Activated T-cell treated with anti-CD3 and anti-CD28 coated beads for 1 hour (primary cell): Measurements from ENCODE around the gene PROZ.
"Not testable (repeated sequence)": the region's sequence is repeated elsewhere in the genome, so short reads cannot be mapped to it uniquely, and the experiment has no call there.

Experiments
- DNase-seq: peaks from one replicate; pipeline ENCODE4 v3.0.0-alpha.2; 2020; ENCODE audit warnings: low read depth

The PROZ gene

DNA sequence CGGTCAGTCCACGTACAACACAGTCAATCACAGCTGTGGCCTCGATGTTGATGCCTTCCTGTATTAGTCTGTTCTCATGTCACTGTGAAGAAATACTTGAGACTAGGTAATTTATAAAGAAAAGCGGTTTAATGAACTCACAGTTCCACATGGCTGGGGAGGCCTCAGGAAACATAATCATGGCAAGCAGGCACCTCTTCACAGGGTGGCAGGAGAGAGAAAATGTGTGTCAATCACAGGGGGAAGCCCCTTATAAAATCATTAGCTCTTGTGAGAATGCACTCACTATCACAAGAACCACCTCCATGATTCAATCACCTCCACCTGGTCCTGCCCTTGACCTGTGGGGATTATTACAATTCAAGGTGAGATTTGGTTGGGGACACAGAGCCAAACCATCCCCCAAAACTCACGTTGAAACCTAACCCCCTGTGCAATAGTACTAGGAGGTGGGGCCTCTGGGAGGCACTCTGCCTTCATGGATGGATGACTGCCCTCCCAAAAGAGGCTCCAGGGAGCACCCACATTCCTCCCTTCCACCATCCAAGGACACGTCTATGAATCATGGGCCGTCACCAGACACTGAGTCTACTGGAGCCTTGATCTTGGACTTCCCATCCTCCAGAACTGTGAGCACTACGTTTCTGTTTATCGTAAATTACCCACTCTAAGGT, 2.3 kb upstream of the PROZ start:
- no peak for DNase-seq

DNA sequence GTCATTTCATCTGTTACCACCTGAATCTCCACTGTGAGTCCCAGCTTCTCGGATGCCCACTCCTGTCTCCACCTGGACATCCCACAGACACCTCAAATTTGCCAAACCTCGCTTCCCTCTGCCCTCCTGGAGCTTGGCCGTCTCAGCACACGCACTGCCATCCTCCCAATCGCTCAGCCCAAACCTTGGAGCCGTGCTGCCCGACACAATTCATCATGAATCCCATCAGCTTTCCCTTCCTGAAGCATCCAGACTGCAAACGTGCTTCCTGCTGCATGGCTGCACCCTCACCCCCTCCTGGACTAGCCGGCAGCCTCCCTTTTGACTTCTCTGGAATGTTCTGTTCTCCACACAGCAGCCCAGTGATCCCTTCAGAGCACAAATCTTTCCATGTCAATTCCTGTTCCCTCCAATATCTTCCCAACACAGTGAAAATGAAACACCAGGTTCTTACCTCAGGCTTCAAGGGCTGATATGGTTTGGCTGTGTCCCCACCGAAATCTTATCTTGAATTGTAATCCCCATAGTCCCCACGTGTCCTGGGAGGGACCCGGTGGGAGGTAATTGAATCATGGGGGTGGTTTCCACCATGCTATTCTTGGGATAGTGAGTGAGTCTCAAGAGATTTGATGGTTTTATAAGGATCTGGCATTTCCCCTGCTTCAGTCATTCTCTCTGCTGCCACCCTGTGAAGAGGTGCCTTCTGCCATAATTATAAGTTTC, 1.1 kb upstream of the PROZ start:
- no peak for DNase-seq

DNA sequence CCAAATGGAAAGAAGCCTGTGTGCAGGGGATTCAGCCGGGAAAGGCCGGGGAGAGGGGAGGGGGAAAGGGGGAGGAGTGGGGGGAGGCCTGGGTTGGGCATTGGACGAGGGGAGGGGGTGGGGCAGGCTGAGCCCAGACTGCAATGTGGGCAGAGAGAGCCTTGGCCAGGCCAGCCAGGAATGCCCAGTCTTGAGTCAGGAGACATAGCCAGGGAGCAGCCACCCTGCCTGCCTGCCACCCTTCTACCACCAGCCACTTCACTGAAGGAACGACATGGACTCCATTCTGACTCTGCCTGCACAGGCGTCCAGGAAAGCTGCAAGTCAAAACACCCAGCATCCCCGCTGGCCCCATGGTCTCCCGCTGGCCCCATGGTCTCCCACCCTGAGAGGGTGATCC, 498 bp downstream of the PROZ start:
- DNase-seq = no peak

DNA sequence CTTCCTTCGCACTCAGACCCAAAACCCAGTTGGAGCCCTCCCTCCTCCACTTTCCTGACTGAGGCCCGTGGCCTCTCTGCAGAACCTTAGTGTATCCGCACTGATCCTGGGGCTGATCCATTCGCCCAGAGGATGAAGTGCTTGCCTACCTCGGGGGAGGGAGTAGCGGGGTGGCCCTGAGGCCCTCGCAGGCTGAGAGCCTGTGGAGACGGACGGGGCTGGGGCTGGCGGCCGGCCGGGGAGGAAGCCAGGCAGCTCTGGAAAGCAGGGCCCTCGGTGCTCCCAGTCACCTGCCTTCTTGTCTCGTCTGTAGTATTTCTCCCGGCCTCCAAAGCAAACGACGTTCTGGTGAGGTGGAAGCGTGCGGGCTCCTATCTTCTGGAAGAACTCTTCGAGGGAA, 1.3 kb downstream of the PROZ start:
- no peak for DNase-seq

DNA sequence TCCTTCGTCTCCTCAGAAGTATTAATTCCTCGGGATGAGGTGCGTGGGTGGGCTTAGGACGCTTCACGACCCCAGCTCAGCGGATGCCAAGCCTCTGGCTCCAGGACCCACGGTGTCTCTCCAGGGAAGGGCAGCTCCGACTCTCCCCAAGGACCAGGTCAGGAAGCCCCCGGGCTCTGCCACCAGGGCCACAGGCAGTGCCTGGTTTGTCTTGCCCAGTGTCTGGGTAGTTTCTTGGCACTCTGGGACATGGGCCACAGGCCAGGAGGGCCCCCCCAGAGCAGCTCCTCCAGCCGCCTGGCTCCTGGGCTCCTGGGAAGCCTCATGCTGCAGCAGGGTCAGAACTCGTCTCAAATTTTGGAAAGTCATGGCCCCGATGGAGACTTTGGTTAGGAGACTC, 2.5 kb downstream of the PROZ start:
- no peak for DNase-seq

DNA sequence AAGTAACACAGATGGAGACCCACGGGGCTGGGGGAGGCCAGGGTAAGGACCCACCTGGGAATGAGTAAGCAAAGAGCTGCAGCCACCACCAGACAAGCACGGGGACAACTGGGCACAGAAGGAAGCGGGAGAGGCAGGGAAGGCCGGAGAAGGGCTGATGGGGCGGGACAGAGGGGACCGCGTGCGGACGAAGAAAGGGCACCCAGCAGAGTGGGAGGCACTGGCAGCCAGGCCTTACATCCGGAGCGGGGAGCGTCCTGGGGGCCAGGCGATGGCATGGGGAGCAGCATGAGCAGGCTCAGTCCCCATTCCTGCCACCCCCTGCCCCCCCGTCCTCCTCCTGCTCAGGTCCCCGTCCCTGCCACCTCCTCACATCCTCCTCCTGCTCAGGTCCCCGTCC, 3.0 kb downstream of the PROZ start:
- DNase-seq = no peak

DNA sequence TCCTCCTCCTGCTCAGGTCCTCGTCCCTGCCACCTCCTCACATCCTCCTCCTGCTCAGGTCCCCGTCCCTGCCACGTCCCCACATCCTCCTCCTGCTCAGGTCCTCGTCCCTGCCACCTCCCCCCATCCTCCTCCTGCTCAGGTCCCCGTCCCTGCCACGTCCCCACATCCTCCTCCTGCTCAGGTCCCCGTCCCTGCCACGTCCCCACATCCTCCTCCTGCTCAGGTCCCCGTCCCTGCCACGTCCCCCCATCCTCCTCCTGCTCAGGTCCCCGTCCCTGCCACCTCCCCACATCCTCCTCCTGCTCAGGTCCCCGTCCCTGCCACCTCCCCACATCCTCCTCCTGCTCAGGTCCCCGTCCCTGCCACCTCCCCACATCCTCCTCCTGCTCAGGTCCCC, 3.5 kb downstream of the PROZ start:
- DNase-seq = not testable (repeated sequence)

DNA sequence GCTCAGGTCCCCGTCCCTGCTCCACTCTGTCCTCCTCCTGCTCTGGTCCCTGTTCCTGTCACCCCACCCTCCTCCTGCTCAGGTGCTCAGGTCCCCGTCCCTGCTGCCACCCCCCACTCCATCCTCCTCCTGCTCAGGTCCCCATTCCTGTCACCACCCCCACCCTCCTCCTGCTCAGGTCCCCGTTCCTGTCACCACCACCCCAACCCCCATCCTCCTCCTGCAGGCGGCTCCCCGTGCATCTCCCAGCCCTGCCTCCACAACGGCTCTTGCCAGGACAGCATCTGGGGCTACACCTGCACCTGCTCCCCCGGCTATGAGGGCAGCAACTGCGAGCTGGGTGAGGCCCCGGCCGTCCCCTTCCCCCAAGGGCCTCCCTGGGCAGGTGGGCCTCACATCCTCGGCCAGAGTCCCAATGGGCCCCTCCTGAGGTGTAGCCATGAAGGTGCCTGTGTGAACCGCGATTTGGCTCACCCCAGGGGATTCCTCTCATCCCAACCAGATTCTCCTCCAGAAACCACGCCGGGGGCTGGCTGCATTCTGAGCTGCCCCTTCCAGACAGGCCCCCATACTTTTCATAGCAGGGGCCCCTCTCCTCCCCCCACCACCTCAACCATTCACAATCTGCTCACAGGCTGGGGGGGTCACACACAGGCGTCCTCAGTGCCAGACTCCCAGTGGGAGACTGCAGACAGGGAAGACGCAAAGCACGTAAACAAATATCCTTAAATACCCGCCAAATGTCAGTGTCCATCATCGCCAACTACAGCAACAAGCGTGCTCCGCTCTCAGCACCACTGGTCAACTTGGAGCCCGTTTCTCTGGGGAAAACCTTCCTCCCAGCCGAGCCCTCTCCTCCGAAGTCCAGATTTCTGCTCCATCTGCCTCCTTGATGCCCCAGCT, 4.6 kb downstream of the PROZ start:
- no peak for DNase-seq

DNA sequence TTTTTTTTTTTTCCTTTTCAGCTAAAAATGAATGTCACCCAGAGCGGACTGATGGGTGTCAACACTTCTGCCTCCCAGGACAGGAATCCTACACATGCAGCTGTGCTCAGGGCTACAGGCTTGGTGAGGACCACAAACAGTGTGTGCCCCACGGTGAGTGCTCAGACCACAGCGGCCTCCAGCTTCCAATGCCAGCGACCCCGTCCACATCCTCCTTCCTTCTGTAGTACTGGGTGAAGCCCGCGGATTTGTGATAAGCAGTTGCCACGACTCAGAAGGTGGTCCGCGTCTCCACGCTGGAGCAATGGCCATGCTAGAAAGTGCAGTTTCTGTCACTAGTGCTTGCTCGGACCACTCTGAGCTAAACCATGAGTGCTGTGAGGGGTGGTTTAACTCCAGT, 6.0 kb downstream of the PROZ start:
- no peak for DNase-seq

DNA sequence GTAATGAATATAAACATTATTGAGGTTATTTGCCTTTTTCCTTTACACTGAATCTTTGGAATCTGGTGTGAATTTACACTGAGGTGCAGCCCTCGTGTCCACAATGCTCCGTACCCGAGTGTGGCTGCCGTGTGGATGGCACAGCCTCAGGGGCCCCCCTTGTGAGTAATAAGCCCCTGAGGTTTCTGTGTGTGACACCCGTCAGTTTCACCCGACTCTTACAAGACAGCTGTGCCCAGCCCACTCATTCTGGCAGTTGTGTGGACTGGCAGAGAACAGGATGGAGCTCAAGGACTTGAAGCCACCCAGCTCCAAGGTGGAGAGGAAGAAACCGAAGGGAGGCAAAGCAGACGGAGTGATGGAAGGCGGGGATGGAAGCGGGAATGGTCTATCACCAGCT, 7.8 kb downstream of the PROZ start:
- DNase-seq = no peak

DNA sequence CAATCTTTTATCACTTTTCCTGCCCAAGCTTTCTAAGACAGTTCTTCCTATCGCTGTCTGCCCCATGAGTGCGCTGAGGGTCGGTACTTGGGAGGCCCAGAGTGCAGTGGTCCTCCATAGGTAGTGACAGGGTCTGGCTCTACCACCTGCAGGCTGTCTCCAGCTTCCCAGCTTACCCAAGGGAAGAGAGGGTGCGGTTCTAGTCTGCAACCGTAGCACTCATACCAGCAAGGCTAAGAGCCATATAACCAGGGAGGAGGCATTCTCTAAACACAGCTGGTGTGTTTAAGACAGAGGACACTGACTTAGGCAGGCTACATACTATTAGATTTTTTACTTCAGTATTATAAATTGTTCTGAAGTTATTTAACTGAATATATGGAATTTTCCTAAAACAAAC, 8.2 kb downstream of the PROZ start:
- no peak for DNase-seq

DNA sequence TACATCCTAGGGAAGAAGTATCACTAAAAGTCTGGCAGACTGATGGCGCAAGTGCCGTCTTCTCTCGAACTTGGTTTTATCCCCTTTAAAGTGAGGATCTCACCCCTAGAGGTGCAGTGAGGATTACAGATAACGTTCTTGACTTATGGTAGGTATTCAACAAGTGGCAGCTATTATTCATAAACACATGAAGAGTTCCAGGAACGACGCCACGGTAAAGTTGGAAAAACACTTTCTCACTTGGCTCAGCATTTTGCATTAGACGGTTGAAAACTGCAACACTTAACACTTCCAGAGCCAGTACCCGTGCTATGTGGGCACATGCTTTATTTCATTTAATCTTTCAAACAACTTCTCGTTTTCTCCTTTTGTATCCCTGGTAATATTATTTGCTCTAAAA, 8.7 kb downstream of the PROZ start:
- no peak for DNase-seq

DNA sequence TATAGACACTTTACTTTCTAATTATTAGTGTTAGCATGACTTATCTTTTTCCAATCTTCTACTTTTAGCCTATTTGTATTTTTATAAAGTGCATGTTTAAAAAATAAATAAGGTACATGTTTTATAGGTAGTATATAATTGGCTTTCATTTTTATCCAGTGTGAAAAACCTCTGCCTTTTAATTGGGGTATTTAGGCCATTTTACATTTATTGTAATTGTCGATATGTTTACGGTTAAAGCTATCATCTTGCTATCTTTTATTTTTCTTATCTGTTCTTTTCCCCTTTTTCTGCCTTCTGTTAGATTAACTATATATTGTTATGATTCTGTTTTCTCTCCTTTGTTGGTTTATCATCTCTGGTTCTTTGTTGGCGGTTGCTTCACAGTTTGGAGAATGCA, 9.1 kb downstream of the PROZ start:
- no peak for DNase-seq

DNA sequence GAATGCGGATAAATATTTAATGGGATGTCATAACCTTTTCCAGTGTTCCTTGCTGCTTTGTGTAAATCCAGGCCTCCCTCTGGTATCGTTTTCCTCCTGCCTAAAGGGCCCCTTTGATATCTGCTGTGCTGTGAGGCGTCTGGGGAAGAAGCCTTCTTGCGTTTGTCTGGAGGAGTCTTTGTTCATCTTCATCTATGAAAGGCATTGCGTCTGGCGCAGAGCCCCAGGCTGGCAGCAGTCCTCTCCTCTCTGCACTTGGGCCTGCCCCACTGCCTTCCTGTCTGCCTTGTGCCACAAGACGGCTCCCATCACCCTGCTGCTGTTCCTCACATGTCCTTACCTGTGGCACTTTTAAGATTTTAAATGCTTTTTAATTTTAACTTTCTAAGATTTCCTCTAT, 9.8 kb downstream of the PROZ start:
- DNase-seq = no peak

DNA sequence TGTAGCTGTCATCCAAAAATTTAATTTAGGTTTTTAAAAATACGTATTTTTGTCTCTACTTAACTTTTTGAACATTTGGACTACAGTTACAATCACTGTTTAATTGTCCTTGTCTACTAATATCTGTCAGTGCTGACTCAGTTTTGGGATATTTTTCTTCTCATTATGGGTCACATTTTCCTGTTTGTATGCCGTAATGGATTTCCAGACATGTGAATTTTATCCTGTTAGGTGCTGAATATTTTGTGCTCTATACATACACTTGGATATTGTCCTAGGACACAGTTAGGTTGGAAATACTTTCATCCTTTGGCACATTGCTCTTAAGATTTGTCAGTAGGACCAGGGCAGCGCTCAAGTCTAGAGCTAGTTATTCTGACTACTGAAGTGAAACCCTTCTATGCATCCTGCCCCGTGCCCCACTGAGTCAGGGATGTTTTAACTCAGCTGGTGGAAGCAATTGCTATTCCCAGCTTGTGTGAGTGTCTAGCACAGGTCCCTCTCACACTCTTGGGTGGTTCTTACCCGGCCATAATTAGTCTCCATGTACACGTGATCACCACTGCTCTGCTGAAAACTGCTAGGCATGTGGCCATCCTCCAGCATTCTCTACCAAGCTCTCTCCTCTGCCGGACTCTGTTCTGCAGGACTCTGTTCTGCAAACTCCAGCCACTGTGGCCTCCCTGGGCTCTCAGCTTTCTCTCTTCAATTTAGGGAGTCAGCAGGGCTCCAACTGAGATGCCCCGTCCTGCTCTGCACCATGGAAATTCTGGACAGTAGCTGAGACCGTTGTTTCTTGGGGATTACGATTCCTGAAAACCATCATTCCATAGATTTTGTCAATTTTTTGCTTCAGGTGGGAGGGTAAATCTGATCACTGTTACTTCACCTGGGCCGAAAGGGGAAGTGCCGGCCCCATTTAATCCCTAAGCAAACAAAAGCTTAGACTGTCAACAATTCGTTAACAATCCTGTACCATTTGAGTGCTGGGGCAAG, 11.1 kb downstream of the PROZ start:
- DNase-seq = no peak

DNA sequence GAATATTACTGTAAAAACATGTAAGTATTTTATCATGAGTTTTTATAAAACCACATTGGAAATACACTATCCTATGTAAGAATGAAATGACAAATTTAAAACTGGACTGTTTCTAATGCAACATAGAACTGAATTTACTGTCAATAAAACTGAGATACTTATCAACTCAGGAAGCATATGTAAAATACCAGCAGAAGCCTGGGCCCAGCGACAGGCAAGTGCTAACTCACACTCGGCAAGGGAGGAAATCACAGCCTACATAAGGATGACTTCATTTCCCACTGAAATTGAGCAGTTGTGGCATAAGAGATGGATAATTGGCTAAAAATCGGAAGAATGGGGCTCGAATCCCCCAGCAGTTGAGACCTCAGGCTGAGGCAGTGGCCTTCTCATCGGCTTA, 12.1 kb downstream of the PROZ start:
- no peak for DNase-seq

DNA sequence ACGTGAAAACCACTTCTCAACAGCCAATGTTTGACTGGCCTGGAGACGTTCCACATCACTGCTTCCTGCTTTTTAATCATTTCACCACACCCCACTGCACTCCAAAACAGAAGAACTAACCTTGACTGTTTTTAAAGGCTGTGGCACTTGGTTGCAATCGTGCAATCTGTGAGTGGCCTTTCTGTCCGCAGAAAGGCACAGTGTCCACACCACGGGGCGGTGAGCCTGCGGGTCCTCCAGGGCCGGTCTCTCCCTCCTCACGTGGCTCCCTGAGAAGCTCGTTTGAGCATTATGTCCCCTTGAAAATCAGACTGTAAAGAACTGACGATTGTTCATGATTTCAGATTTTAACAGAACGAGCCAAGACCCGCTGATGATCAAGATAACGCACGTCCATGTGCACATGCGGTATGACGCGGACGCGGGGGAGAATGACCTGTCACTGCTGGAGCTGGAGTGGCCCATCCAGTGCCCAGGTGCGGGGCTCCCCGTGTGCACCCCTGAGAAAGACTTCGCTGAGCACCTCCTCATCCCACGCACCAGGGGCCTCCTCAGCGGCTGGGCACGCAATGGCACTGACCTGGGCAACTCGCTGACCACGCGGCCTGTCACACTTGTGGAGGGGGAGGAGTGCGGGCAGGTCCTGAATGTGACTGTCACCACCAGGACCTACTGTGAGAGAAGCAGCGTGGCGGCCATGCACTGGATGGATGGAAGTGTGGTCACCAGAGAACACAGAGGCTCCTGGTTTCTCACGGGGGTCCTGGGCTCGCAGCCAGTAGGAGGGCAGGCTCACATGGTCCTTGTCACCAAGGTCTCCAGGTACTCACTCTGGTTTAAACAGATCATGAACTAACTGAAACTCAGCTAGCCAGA, 13.0 kb downstream of the PROZ start:
- DNase-seq = no peak

DNA sequence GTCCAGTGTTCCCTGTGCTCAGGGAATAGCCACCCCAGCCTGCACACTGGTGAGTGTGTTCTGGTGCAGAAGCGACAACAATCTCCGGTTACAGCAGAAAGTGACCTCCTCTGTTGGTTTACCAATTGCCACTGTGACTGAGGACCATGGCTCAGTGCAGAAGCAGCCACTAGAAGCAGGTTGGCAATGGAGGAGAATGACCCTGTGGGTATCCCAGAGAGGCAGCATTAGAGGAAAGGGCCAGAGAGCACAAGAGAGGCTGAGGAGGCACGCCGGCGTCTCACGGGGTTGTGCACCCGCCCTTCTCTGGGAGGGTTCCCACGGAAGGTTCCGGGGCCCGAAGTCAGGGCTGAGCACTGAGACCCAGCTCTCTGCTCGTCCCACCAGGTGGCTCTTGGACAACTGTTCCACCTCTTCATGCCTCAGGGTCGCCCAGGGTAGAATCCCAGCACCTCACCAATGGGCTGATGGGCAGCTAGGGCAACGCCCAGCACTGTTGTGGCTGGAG, 14.0 kb downstream of the PROZ start:
- DNase-seq = no peak

DNA sequence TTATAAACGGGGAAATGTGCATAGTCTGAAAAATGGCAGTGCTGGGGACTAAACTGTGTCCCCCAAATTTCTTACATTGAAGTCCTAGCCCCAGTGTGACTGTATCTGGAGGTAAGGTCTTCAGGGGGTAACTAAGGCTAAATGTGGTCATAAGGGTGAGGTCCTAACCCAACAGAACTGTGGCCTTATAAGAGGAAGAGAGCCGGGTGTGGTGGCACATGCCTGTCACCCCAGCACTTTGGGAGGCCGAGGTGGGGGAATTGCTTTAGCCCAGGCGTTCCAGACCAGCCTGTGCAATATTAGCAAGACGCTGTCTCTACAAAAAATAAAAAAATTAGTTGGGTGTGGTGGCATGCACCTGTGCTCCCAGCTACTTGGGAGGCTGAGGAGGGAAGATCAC, 17.8 kb downstream of the PROZ start:
- no peak for DNase-seq

DNA sequence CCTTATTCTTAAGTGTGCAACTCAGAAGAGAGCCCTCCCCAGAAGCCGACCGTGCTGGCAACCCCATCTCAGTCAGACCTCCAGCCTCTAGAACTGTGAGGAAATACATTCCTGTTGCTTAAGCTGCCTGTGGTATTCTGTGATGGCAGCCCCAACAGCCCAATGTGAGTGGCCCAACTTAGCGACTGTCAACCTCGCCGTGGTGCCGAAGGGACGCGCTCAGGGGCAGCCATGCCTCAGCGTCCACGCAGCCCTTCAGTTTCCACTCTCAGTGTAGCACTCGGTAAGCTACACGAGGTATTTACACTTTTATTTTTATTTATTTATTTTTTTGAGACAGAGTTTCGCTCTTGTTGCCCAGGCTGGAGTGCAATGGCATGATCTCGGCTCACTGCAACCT, 18.4 kb downstream of the PROZ start:
- DNase-seq = no peak
